ENCODE measurements around the gene CPNE4.

DNA sequence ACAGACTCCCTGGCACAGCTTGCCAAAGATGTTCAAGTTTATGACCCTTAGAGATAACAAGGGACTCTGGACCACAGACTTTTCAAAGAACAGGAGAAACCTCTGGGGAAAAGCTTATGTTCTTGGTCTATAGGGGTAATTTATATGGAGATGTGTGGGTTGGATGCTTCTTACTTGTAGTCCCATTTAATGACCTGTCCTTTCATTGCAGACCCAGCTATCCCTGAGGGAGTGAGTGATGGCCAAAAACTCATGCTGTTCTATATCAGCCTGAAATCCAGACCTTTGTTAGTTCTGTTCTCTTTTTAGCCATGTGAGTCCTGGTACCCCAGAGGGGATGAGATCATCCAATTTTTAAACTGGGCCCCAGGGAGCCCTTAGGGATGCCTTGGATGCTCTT is 488.4 kb downstream of the CPNE4 start:
- TF ChIP-seq, protein P1, sequence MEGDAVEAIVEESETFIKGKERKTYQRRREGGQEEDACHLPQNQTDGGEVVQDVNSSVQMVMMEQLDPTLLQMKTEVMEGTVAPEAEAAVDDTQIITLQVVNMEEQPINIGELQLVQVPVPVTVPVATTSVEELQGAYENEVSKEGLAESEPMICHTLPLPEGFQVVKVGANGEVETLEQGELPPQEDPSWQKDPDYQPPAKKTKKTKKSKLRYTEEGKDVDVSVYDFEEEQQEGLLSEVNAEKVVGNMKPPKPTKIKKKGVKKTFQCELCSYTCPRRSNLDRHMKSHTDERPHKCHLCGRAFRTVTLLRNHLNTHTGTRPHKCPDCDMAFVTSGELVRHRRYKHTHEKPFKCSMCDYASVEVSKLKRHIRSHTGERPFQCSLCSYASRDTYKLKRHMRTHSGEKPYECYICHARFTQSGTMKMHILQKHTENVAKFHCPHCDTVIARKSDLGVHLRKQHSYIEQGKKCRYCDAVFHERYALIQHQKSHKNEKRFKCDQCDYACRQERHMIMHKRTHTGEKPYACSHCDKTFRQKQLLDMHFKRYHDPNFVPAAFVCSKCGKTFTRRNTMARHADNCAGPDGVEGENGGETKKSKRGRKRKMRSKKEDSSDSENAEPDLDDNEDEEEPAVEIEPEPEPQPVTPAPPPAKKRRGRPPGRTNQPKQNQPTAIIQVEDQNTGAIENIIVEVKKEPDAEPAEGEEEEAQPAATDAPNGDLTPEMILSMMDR (IDR thresholded peaks at IDR 0.05; ENCODE audit: extremely low read depth in 1 of 2, insufficient read depth in 1 of 2, low read depth in 1 of 2, low read length in 2 of 2) = no peak
- TF ChIP-seq EZH2 (IDR thresholded peaks at IDR 0.05; ENCODE audit: borderline replicate concordance, low read depth, low read length, severe bottlenecking) (no peak), MYC (IDR thresholded peaks at IDR 0.05; ENCODE audit: low read depth, low read length) (no peak), POLR2A (IDR thresholded peaks at IDR 0.05; ENCODE audit: low read depth, low read length) (no peak), JUN (IDR thresholded peaks at IDR 0.05; ENCODE audit: borderline replicate concordance, insufficient read depth, insufficient read length, low read depth) (no peak), POLR2AphosphoS5 (IDR thresholded peaks at IDR 0.05; ENCODE audit: insufficient read depth, low read depth, low read length) (no peak)
- TF ChIP-seq, protein P2, sequence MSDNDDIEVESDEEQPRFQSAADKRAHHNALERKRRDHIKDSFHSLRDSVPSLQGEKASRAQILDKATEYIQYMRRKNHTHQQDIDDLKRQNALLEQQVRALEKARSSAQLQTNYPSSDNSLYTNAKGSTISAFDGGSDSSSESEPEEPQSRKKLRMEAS (IDR thresholded peaks at IDR 0.05; ENCODE audit: insufficient read depth, insufficient read length) = no peak

Measured in endothelial cell of umbilical vein (primary cell).